ENCODE data around the gene TRHDE.

The TRHDE gene

DNA sequence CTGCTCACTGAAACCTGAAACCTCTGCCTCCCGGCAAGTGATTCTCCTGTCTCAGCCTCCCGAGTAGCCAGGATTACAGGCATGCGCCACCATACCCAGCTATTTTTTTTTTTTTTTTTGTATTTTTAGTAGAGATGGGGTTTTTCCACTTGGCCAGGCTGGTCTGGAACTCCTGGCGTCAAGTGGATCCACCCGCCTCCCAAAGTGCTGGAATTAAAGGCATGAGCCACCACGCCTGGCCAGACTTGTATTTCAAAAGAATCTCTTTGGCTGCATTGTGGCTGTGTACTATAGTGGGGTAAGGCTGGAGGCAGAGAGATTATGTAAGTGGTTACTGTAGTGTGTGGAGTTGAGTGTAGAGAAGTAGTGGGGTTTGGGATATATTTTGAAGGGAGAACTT, 35.1 kb downstream of the TRHDE start:
- no peak for DNase-seq (ENCODE audit: low read depth)
- H3K4me3 ChIP-seq (ENCODE audit: low read length) = no peak overlapping the region
- TF ChIP-seq, protein P1, sequence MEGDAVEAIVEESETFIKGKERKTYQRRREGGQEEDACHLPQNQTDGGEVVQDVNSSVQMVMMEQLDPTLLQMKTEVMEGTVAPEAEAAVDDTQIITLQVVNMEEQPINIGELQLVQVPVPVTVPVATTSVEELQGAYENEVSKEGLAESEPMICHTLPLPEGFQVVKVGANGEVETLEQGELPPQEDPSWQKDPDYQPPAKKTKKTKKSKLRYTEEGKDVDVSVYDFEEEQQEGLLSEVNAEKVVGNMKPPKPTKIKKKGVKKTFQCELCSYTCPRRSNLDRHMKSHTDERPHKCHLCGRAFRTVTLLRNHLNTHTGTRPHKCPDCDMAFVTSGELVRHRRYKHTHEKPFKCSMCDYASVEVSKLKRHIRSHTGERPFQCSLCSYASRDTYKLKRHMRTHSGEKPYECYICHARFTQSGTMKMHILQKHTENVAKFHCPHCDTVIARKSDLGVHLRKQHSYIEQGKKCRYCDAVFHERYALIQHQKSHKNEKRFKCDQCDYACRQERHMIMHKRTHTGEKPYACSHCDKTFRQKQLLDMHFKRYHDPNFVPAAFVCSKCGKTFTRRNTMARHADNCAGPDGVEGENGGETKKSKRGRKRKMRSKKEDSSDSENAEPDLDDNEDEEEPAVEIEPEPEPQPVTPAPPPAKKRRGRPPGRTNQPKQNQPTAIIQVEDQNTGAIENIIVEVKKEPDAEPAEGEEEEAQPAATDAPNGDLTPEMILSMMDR (conservative IDR thresholded peaks at IDR 0.05; ENCODE audit: low read length) = no peak

- DNase-seq (ENCODE audit: low read depth) = no peak
- TF ChIP-seq, protein P1 (conservative IDR thresholded peaks at IDR 0.05; ENCODE audit: low read length) = no peak
- H3K4me3 ChIP-seq (ENCODE audit: low read length) = no peak overlapping the region
Observed at GRCh38 chr12:72311946-72312345, 39.8 kb downstream of the TRHDE start.

DNA sequence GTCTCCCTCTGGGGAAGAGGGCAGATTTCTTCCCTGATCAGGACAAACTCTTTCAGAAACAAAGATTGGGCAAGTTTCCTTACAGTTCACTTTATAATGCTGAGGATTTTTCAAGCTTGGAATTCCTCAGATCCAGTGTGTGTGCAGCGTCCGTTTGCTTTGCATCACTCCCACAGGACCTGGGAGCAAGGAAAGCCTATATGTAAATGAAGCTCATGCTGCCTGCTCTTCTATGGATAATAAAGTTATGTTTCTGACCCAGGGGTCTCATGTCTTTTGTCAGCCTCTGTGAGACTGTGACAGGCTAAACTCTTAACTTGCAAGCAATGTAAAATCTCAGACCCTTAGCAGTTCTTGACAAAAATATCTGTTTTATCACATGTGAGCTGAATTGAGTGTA, 41.6 kb downstream of the TRHDE start:
- no peak for DNase-seq (ENCODE audit: low read depth)
- TF ChIP-seq, protein P1 (conservative IDR thresholded peaks at IDR 0.05; ENCODE audit: low read length) = no peak

GRCh38 chr12:72315858-72316257, 43.7 kb downstream of the TRHDE start:
- TF ChIP-seq, protein P1 (conservative IDR thresholded peaks at IDR 0.05; ENCODE audit: low read length) = no peak
- H3K4me3 ChIP-seq (ENCODE audit: low read length) = no peak overlapping the region
- no peak for DNase-seq (ENCODE audit: low read depth)

More for the DNA sequence above, 41.6 kb downstream of the TRHDE start:
- no peak overlapping the region for H3K4me3 ChIP-seq (ENCODE audit: low read length)

DNA sequence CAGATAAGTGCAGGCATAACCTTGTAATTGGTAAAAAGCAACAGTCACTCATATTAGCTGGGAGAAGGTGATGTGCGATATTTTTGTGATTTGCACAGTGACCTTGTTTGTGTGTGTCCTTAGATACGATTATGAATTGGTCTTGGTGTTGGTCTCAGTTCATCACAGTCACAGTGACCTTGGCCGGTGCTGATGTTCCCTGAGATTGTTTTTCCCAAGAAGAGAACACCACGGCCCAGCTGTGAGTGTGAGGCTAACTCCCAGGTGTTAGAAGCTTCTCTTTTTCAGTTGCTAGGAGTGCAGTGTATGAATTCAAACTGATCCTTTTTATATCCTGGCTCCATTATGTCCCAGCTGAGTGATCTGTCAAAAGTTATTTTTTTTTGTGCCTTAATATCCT, 46.2 kb downstream of the TRHDE start:
- DNase-seq (ENCODE audit: low read depth) = no peak
- H3K4me3 ChIP-seq (ENCODE audit: low read length) = no peak overlapping the region
- TF ChIP-seq, protein P1 (conservative IDR thresholded peaks at IDR 0.05; ENCODE audit: low read length) = no peak

DNA sequence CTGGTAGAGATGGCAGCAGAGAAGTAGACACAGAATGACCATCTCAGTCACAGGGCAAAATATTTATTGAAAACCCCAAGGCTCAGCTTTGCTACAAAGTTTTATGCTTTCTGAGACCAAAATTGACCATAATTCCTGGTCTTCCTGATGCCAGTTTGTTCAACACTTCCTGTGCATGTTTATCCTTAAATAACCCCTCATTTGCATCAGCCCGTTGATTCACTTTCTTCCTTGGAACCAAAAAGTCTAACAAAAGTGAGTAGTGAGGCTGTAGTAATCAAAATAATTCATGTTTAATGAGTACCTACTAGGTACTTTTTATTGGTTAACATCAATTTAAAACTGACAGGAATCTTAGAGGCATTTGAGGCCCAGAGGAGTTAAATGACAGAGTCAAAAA, 51.7 kb downstream of the TRHDE start:
- DNase-seq (ENCODE audit: low read depth) = peak; percentile 47
- H3K4me3 ChIP-seq (ENCODE audit: low read length) = no peak overlapping the region
- TF ChIP-seq, protein P1 (conservative IDR thresholded peaks at IDR 0.05; ENCODE audit: low read length) = no peak

- H3K4me3 ChIP-seq (ENCODE audit: low read length) = no peak overlapping the region
- TF ChIP-seq, protein P1 (conservative IDR thresholded peaks at IDR 0.05; ENCODE audit: low read length) = no peak
- no peak for DNase-seq (ENCODE audit: low read depth)
Observed at GRCh38 chr12:72330301-72330700, 58.1 kb downstream of the TRHDE start.
